ENCODE data around the gene FAM25G. TPM values are rescaled to one million over a fixed set of nuclear protein-coding genes. Genes with fewer than 3 reads are reported as not detected.

The FAM25G gene
- total and polyA plus RNA-seq, 12 donors, result not detected

- DNase-seq, result no peak
- 76 to 90% (median 88%) methylated on average over 4 to 7 of the region's 7 CpGs for WGBS, 4 donors
- H3K4me1 ChIP-seq (replicated peaks in 1 of 2), result no peaks in the 10 kb centered on the region
- no peaks in the 10 kb centered on the region for H3K27me3 ChIP-seq
- no peaks in the 10 kb centered on the region for H3K36me3 ChIP-seq (replicated peaks in 1 of 2)
- H3K4me3 ChIP-seq, result no peak overlapping the region
- H3K27ac ChIP-seq, result no peak overlapping the region
- intact Hi-C loops (cut with DNase I), result loop anchor here in 1 of 2 donors (10.0 kb wide), 1 partner anchor 87 kb away; no protein-coding TSS in a partner anchor
- H3K9me3 ChIP-seq (replicated peaks in 1 of 3), result no peaks in the 10 kb centered on the region
- TF ChIP-seq CTCF (IDR thresholded peaks at IDR 0.05) (no peak), POLR2A (IDR thresholded peaks at IDR 0.05) (no peak)
Measured at GRCh38 chr10:47451998-47452494, 39.5 kb downstream of the FAM25G start.

- H3K4me3 ChIP-seq, result no peak overlapping the region
- no peaks in the 10 kb centered on the region for H3K27me3 ChIP-seq
- 89 to 94% (median 89%) methylated on average over 11 to 13 of the region's 13 CpGs for WGBS, 4 donors
- no peaks in the 10 kb centered on the region for H3K36me3 ChIP-seq (replicated peaks in 1 of 2)
- no peaks in the 10 kb centered on the region for H3K4me1 ChIP-seq (replicated peaks in 1 of 2)
- no peak for DNase-seq
- no peaks in the 10 kb centered on the region for H3K9me3 ChIP-seq (replicated peaks in 1 of 3)
- intact Hi-C loops (cut with DNase I), result loop anchor here in 1 of 2 donors (10.0 kb wide), 1 partner anchor 87 kb away; no protein-coding TSS in a partner anchor
- no peak overlapping the region for H3K27ac ChIP-seq
- no peak for TF ChIP-seq CTCF (IDR thresholded peaks at IDR 0.05)
- no peak for TF ChIP-seq POLR2A (IDR thresholded peaks at IDR 0.05)
Measured at GRCh38 chr10:47451273-47451997, 40.1 kb downstream of the FAM25G start.

- Histone ChIP-seq H3K27ac (no peak overlapping the region), H3K9me3 (replicated peaks in 1 of 3) (peaks cover 0 to 3% (median 0%) of the 10 kb centered on the region in 3 donors), H3K27me3 (no peaks in the 10 kb centered on the region), H3K4me1 (replicated peaks in 1 of 2) (no peaks in the 10 kb centered on the region), H3K4me3 (no peak overlapping the region), H3K36me3 (replicated peaks in 1 of 2) (no peaks in the 10 kb centered on the region)
- no peak for DNase-seq
- 91 to 100% (median 94%) methylated on average over 1 to 2 of the region's 2 CpGs for WGBS, 4 donors
- intact Hi-C loops (cut with DNase I), result loop anchor here in 1 of 2 donors (10.0 kb wide), 1 partner anchor 86 kb away; no protein-coding TSS in a partner anchor
- TF ChIP-seq POLR2A (IDR thresholded peaks at IDR 0.05), result no peak
- no peak for TF ChIP-seq CTCF (IDR thresholded peaks at IDR 0.05)
Measured at GRCh38 chr10:47450442-47450841, 41.1 kb downstream of the FAM25G start.

GRCh38 chr10:47449979-47450378, 41.5 kb downstream of the FAM25G start:
- H3K4me1 ChIP-seq (replicated peaks in 1 of 2), result no peaks in the 10 kb centered on the region
- no peaks in the 10 kb centered on the region for H3K27me3 ChIP-seq
- DNase-seq, result no peak
- H3K4me3 ChIP-seq, result no peak overlapping the region
- no peaks in the 10 kb centered on the region for H3K36me3 ChIP-seq (replicated peaks in 1 of 2)
- 57 to 89% (median 83%) methylated on average over 1 to 10 of the region's 10 CpGs for WGBS, 4 donors
- H3K9me3 ChIP-seq (replicated peaks in 1 of 3), result peaks cover 0 to 5% (median 0%) of the 10 kb centered on the region in 3 donors
- TF ChIP-seq CTCF (IDR thresholded peaks at IDR 0.05) (no peak), POLR2A (IDR thresholded peaks at IDR 0.05) (no peak)
- H3K27ac ChIP-seq, result no peak overlapping the region
- intact Hi-C loops (cut with DNase I), result loop anchor here in 1 of 2 donors (10.0 kb wide), 1 partner anchor 85 kb away; no protein-coding TSS in a partner anchor
